ENCODE data around the gene CORO1C. TPM values are rescaled to one million over a fixed set of nuclear protein-coding genes. Genes with fewer than 3 reads are reported as not detected.

CORO1C gene
- total and polyA plus RNA-seq, 9 of the 15 experiments (the other 6 are each of a cell fraction or from before 2014, with no cell fraction given), result 55.2 to 280 (median 150) TPM

DNA sequence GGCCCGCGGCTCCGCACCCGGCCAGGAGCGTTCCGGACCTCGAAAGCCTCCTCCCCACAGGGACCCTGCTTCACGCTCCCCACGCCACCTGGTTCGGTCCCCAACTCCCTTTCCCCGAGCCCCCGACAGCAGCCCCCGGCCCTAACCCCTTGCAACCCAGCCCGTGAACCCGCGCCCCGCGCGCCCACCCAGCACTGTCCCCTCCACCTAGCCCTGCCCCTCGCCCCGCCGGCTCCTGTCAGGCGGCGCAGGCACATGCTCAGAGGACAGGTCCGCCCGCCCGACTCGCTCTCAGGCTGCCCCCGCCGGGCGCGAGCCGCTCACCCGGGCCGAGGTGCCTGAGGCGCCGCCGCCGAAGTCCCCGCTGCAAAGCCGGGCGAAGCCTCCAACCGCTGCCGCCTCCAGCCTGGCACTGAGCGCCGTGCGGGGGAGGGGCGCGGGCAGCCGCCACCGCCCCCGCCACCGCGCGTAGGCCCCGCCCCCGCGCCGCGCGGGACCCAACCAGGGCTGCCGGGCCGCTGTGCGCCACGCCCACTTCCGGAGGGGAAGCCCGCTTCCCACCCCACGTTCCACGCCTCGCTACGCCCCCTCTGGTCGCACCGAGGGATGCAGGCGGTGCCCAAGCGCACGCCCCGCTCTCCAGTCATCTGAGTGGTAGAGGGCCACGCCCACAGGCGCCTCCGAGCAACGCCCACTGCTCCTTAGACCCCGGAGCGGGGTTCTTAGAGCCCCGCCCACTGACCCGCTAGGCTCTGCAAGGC is at the start of gene CORO1C (continued):
- TF ChIP-seq, protein P1, sequence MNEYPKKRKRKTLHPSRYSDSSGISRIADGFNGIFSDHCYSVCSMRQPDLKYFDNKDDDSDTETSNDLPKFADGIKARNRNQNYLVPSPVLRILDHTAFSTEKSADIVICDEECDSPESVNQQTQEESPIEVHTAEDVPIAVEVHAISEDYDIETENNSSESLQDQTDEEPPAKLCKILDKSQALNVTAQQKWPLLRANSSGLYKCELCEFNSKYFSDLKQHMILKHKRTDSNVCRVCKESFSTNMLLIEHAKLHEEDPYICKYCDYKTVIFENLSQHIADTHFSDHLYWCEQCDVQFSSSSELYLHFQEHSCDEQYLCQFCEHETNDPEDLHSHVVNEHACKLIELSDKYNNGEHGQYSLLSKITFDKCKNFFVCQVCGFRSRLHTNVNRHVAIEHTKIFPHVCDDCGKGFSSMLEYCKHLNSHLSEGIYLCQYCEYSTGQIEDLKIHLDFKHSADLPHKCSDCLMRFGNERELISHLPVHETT (CRISPR knock-in tag; conservative IDR thresholded peaks at IDR 0.05 in 1 of 2, IDR thresholded peaks at IDR 0.05 in 1 of 2), result peak in 1 of 2 experiments; percentile 61; a peak in 1 of 4 replicates
- peak; percentile 43; the same call in 1 of the 2 replicates for TF ChIP-seq CHD2 (IDR thresholded peaks at IDR 0.05; ENCODE audit: low read depth, low read length)
- no peak for TF ChIP-seq TFAM (CRISPR knock-in tag; conservative IDR thresholded peaks at IDR 0.05)
- TF ChIP-seq, protein P2, sequence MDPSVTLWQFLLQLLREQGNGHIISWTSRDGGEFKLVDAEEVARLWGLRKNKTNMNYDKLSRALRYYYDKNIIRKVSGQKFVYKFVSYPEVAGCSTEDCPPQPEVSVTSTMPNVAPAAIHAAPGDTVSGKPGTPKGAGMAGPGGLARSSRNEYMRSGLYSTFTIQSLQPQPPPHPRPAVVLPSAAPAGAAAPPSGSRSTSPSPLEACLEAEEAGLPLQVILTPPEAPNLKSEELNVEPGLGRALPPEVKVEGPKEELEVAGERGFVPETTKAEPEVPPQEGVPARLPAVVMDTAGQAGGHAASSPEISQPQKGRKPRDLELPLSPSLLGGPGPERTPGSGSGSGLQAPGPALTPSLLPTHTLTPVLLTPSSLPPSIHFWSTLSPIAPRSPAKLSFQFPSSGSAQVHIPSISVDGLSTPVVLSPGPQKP (CRISPR knock-in tag; IDR thresholded peaks at IDR 0.05), result no peak
- no peak for TF ChIP-seq ZNF707 (CRISPR knock-in tag; conservative IDR thresholded peaks at IDR 0.05)
- no peak for TF ChIP-seq PRPF4 (IDR thresholded peaks at IDR 0.05; ENCODE audit: insufficient read depth, low read depth, low read length, poor library complexity, severe bottlenecking)
- TF ChIP-seq MEIS2 (IDR thresholded peaks at IDR 0.05; ENCODE audit: partially characterized antibody), result no peak
- TF ChIP-seq GATA2 (CRISPR knock-in tag; IDR thresholded peaks at IDR 0.05), result no peak
- no peak for TF ChIP-seq SREBF2 (CRISPR knock-in tag; IDR thresholded peaks at IDR 0.05)
- TF ChIP-seq ESRRB (CRISPR knock-in tag; IDR thresholded peaks at IDR 0.05; ENCODE audit: borderline replicate concordance), result no peak
- TF ChIP-seq CTBP1 (IDR thresholded peaks at IDR 0.05; ENCODE audit: borderline replicate concordance), result peak; percentile 89
- no peak for TF ChIP-seq SUPT5H (IDR thresholded peaks at IDR 0.05)
- peak; percentile 53 for TF ChIP-seq HCFC1 (IDR thresholded peaks at IDR 0.05; ENCODE audit: low read depth, low read length)
- no peak for TF ChIP-seq ASH1L (IDR thresholded peaks at IDR 0.05; ENCODE audit: borderline replicate concordance, low read depth, partially characterized antibody)
- peak; percentile 68 for TF ChIP-seq EP400 (IDR thresholded peaks at IDR 0.05)
- TF ChIP-seq, protein P3, sequence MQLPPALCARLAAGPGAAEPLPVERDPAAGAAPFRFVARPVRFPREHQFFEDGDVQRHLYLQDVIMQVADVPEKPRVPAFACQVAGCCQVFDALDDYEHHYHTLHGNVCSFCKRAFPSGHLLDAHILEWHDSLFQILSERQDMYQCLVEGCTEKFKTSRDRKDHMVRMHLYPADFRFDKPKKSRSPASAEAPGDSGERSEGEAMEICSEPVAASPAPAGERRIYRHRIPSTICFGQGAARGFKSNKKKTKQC (CRISPR knock-in tag; IDR thresholded peaks at IDR 0.05), result peak; percentile 63; the same call in 1 of the 2 replicates
- TF ChIP-seq ARID1B (IDR thresholded peaks at IDR 0.05), result peak; percentile 45; the same call in 1 of the 2 replicates
- TF ChIP-seq GTF2E2 (tag; IDR thresholded peaks at IDR 0.05), result no peak; the same call in 1 of the 2 replicates
- TF ChIP-seq, protein P4, sequence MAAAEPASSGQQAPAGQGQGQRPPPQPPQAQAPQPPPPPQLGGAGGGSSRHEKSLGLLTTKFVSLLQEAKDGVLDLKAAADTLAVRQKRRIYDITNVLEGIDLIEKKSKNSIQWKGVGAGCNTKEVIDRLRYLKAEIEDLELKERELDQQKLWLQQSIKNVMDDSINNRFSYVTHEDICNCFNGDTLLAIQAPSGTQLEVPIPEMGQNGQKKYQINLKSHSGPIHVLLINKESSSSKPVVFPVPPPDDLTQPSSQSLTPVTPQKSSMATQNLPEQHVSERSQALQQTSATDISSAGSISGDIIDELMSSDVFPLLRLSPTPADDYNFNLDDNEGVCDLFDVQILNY (CRISPR knock-in tag; IDR thresholded peaks at IDR 0.05), result no peak
- TF ChIP-seq KLF13 (tag; IDR thresholded peaks at IDR 0.05; ENCODE audit: borderline replicate concordance, low read depth), result peak; percentile 91
- TF ChIP-seq TAF1 (IDR thresholded peaks at IDR 0.05; ENCODE audit: control insufficient read depth, extremely low read depth, insufficient read depth, low read length, severe bottlenecking), result peak; percentile 98
- TF ChIP-seq SIN3B (IDR thresholded peaks at IDR 0.05; ENCODE audit: low read depth), result peak; percentile 69
- TF ChIP-seq HDAC3 (IDR thresholded peaks at IDR 0.05; ENCODE audit: borderline replicate concordance, partially characterized antibody), result no peak
